Osteoblast (primary cell): ENCODE data around the gene HTR2A. TPM values are rescaled to one million over a fixed set of nuclear protein-coding genes. Genes with fewer than 3 reads are reported as not detected.

Experiments
- DNase-seq: peaks from one replicate; pipeline ENCODE4 v3.0.0; 2011; ENCODE audit warnings: low spot score, mixed read lengths; ENCODE audit not compliant: insufficient read length; ENCODE audit errors: missing footprints
- H2AFZ ChIP-seq: 2 replicates; pipeline ENCODE4 v1.6.0; 2011; ENCODE audit warnings: mild to moderate bottlenecking, low read length
- H3K27ac ChIP-seq: 2 replicates; pipeline ENCODE4 v1.5.1; 2011; ENCODE audit warnings: mild to moderate bottlenecking, low read depth, low read length, moderate library complexity
- H3K27me3 ChIP-seq: 2 replicates; pipeline ENCODE4 v1.6.0; 2012; ENCODE audit warnings: mild to moderate bottlenecking, control low read depth, inconsistent platforms, low read length, moderate library complexity; ENCODE audit not compliant: insufficient read depth
- H3K36me3 ChIP-seq: 2 replicates; pipeline ENCODE4 v1.5.1; 2011; ENCODE audit warnings: mild to moderate bottlenecking, low read length, control low read depth, moderate library complexity; ENCODE audit not compliant: insufficient read depth
- H3K4me1 ChIP-seq: 2 replicates; pipeline ENCODE4 v1.5.1; 2011; ENCODE audit warnings: mild to moderate bottlenecking, low read length, control low read depth, moderate library complexity; ENCODE audit not compliant: insufficient read depth
- H3K4me2 ChIP-seq: 2 replicates; pipeline ENCODE4 v1.6.0; 2011; ENCODE audit warnings: mild to moderate bottlenecking, low read length; ENCODE audit not compliant: insufficient read depth
- H3K4me3 ChIP-seq: fragments of 200-600 bp; sonication (generic); 3 replicates; pipeline ENCODE4 v1.5.1; 2012; ENCODE audit warnings: mild to moderate bottlenecking, low read length, inconsistent platforms; ENCODE audit not compliant: insufficient read depth
- H3K79me2 ChIP-seq: 2 replicates; pipeline ENCODE4 v1.6.0; 2012; ENCODE audit warnings: mild to moderate bottlenecking, low read length, control low read depth, inconsistent platforms; ENCODE audit not compliant: insufficient read depth
- H3K9me3 ChIP-seq: 2 replicates; pipeline ENCODE4 v1.5.1; 2011; ENCODE audit warnings: low read depth, low read length, control low read depth
- H4K20me1 ChIP-seq: 2 replicates; pipeline ENCODE4 v1.6.0; 2012; ENCODE audit warnings: mild to moderate bottlenecking, low read length, control low read depth; ENCODE audit not compliant: insufficient read depth
- CTCF ChIP-seq: IDR thresholded peaks from 2 replicates; pipeline ENCODE4 v1.5.1; 2011; ENCODE audit warnings: mild to moderate bottlenecking, low read depth, low read length, moderate library complexity; ENCODE audit errors: extremely low read depth
- total RNA-seq: library from RNA; depleted of rRNA; stranded (reverse); fragments of >200 nt; gene quantifications from 2 replicates; pipeline ENCODE4 v1.2.3, GENCODE V29; 2012

The HTR2A gene
- total RNA-seq, 1 donor, result under 0.01 TPM

GRCh38 chr13:46866150-46866549, 30.7 kb downstream of the HTR2A start:
- H3K36me3 ChIP-seq, result no peaks in the 10 kb centered on the region
- H3K4me1 ChIP-seq, result no peaks in the 10 kb centered on the region
- H3K27me3 ChIP-seq, result peaks cover 13% of the 10 kb centered on the region
- H3K27ac ChIP-seq, result no peak overlapping the region
- no peaks in the 10 kb centered on the region for H3K9me3 ChIP-seq
- H2AFZ ChIP-seq, result peak overlapping the region; percentile 67
- no peak for DNase-seq
- H3K4me3 ChIP-seq, result no peak overlapping the region
- TF ChIP-seq CTCF, result no peak
- H3K4me2 ChIP-seq, result no peak overlapping the region
- no peaks in the 10 kb centered on the region for H3K79me2 ChIP-seq
- no peaks in the 10 kb centered on the region for H4K20me1 ChIP-seq

- Histone ChIP-seq H3K4me2 (no peak overlapping the region), H3K4me1 (no peaks in the 10 kb centered on the region), H2AFZ (no peak overlapping the region), H3K9me3 (no peaks in the 10 kb centered on the region), H3K27me3 (peaks cover 10% of the 10 kb centered on the region), H3K79me2 (no peaks in the 10 kb centered on the region), H3K27ac (no peak overlapping the region), H3K4me3 (no peak overlapping the region), H4K20me1 (no peaks in the 10 kb centered on the region), H3K36me3 (no peaks in the 10 kb centered on the region)
- no peak for TF ChIP-seq CTCF
- DNase-seq, result no peak
These were observed 31.9 kb downstream of the HTR2A start for GRCh38 chr13:46864941-46865340.

DNA sequence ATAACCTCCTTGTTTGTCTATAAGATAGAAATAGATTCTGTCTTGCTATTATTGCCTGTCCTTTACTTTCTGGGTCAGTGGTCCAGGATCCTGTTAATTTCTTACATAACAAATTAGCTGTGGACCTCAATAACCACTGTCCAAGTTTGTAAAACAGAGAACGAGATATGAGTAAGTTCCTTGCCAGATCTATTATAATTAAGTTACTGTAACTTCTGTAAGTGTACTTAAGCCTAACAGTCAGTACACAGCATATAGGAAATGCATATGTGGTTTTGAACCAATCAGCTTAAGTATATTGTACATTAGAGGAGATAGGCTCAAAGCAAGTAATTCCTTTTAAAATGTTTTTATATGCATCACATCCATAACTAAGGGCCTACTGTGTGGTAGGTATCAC, 34.9 kb downstream of the HTR2A start:
- Histone ChIP-seq H2AFZ (no peak overlapping the region), H3K27me3 (peaks cover 6% of the 10 kb centered on the region), H3K4me1 (no peaks in the 10 kb centered on the region), H3K9me3 (no peaks in the 10 kb centered on the region), H3K4me3 (no peak overlapping the region), H3K79me2 (no peaks in the 10 kb centered on the region), H3K36me3 (no peaks in the 10 kb centered on the region), H3K4me2 (no peak overlapping the region), H3K27ac (no peak overlapping the region), H4K20me1 (no peaks in the 10 kb centered on the region)
- no peak for TF ChIP-seq CTCF
- DNase-seq, result no peak

DNA sequence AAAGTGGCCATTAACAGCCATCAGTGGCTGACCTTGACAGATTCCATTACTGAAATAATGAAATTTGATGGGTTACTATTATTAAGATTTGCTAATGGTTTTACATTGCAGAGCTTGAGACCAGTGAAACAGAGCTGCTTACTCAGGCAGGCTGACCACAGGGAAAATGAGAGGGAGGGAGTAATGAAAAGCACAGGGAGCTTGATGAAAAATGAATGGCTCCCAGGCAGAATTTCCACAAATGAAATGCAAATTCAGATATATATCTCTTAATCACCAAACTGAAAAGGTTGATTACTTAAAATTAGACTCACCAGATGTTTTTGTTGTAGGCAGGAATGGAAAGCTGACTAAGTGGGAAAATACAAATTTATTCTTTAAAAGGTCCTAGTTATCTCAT, 36.1 kb downstream of the HTR2A start:
- no peaks in the 10 kb centered on the region for H3K9me3 ChIP-seq
- H4K20me1 ChIP-seq, result no peaks in the 10 kb centered on the region
- DNase-seq, result no peak

More for the DNA sequence above, 36.1 kb downstream of the HTR2A start:
- H3K27me3 ChIP-seq, result peaks cover 6% of the 10 kb centered on the region
- TF ChIP-seq CTCF, result no peak
- H3K4me3 ChIP-seq, result no peak overlapping the region
- no peak overlapping the region for H2AFZ ChIP-seq
- H3K36me3 ChIP-seq, result no peaks in the 10 kb centered on the region
- no peaks in the 10 kb centered on the region for H3K4me1 ChIP-seq
- no peak overlapping the region for H3K4me2 ChIP-seq
- no peaks in the 10 kb centered on the region for H3K79me2 ChIP-seq
- H3K27ac ChIP-seq, result no peak overlapping the region
